ENCODE results near the gene ZBTB8B.
"Not testable (repeated sequence)": the region's sequence is repeated elsewhere in the genome, so short reads cannot be mapped to it uniquely, and the experiment has no call there.

GRCh38 chr1:32472966-32473365, 8.1 kb downstream of the ZBTB8B start:
- TF ChIP-seq, protein P1, sequence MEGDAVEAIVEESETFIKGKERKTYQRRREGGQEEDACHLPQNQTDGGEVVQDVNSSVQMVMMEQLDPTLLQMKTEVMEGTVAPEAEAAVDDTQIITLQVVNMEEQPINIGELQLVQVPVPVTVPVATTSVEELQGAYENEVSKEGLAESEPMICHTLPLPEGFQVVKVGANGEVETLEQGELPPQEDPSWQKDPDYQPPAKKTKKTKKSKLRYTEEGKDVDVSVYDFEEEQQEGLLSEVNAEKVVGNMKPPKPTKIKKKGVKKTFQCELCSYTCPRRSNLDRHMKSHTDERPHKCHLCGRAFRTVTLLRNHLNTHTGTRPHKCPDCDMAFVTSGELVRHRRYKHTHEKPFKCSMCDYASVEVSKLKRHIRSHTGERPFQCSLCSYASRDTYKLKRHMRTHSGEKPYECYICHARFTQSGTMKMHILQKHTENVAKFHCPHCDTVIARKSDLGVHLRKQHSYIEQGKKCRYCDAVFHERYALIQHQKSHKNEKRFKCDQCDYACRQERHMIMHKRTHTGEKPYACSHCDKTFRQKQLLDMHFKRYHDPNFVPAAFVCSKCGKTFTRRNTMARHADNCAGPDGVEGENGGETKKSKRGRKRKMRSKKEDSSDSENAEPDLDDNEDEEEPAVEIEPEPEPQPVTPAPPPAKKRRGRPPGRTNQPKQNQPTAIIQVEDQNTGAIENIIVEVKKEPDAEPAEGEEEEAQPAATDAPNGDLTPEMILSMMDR (IDR thresholded peaks at IDR 0.05) = not testable (repeated sequence)
- not testable (repeated sequence) for TF ChIP-seq EZH2, EZH2phosphoT487 (IDR thresholded peaks at IDR 0.05)

All from neural progenitor cell (in vitro differentiated cells).